ENCODE measurements around the gene MAPRE2.
A peak's percentile ranks its signal among the peaks of the same experiment; 100 is the strongest.

The MAPRE2 gene

GRCh38 chr18:35041815-35042387 lies 688 bp downstream of the MAPRE2 start:
- no peaks in the 10 kb centered on the region for H4K20me1 ChIP-seq (ENCODE audit: low read depth, low read length)
- peak overlapping the region; percentile 67 for H3K9ac ChIP-seq (ENCODE audit: low read length)
- TF ChIP-seq CTCF (IDR thresholded peaks at IDR 0.05; ENCODE audit: insufficient read depth, low read length, poor library complexity, severe bottlenecking) (no peak), EZH2phosphoT487 (conservative IDR thresholded peaks at IDR 0.05; ENCODE audit: low read length) (no peak)
- peak overlapping the region; percentile 65 for H2AFZ ChIP-seq (ENCODE audit: low read depth, low read length, severe bottlenecking)
- H3K79me2 ChIP-seq (ENCODE audit: insufficient read depth, low read length), result peaks cover 10% of the 10 kb centered on the region; the same call in 1 of the 2 replicates
- no peaks in the 10 kb centered on the region for H3K9me2 ChIP-seq (replicated peaks; ENCODE audit: insufficient read depth, low read length)
- no peaks in the 10 kb centered on the region for H3K36me3 ChIP-seq (ENCODE audit: low read length)
- no peak overlapping the region for H3K27ac ChIP-seq (ENCODE audit: low read depth, low read length)
- peak overlapping the region; percentile 88 for H3K4me3 ChIP-seq (ENCODE audit: insufficient read depth, low read length, poor library complexity, severe bottlenecking)
- H3K4me2 ChIP-seq (ENCODE audit: low read depth, low read length, poor library complexity, severe bottlenecking), result peak overlapping the region; percentile 91
- no peaks in the 10 kb centered on the region for H3K27me3 ChIP-seq (ENCODE audit: low read length)
- H3K9me3 ChIP-seq (ENCODE audit: insufficient read depth, low read length), result no peaks in the 10 kb centered on the region
- peaks cover 14% of the 10 kb centered on the region for H3F3A ChIP-seq (ENCODE audit: insufficient read depth)

- peak overlapping the region; percentile 67 for H3K9ac ChIP-seq (ENCODE audit: low read length)
- H2AFZ ChIP-seq (ENCODE audit: low read depth, low read length, severe bottlenecking), result peak overlapping the region; percentile 65
- H3K27ac ChIP-seq (ENCODE audit: low read depth, low read length), result no peak overlapping the region
- H3K9me3 ChIP-seq (ENCODE audit: insufficient read depth, low read length), result no peaks in the 10 kb centered on the region
- peaks cover 10% of the 10 kb centered on the region; the same call in 1 of the 2 replicates for H3K79me2 ChIP-seq (ENCODE audit: insufficient read depth, low read length)
- H3K9me2 ChIP-seq (replicated peaks; ENCODE audit: insufficient read depth, low read length), result no peaks in the 10 kb centered on the region
- peak overlapping the region; percentile 91 for H3K4me2 ChIP-seq (ENCODE audit: low read depth, low read length, poor library complexity, severe bottlenecking)
- TF ChIP-seq CTCF (IDR thresholded peaks at IDR 0.05; ENCODE audit: insufficient read depth, low read length, poor library complexity, severe bottlenecking) (no peak), EZH2phosphoT487 (conservative IDR thresholded peaks at IDR 0.05; ENCODE audit: low read length) (no peak)
- no peaks in the 10 kb centered on the region for H3K27me3 ChIP-seq (ENCODE audit: low read length)
- peaks cover 14% of the 10 kb centered on the region for H3F3A ChIP-seq (ENCODE audit: insufficient read depth)
- peak overlapping the region; percentile 88 for H3K4me3 ChIP-seq (ENCODE audit: insufficient read depth, low read length, poor library complexity, severe bottlenecking)
- no peaks in the 10 kb centered on the region for H4K20me1 ChIP-seq (ENCODE audit: low read depth, low read length)
- H3K36me3 ChIP-seq (ENCODE audit: low read length), result no peaks in the 10 kb centered on the region
Observed at GRCh38 chr18:35042389-35043071, 1.3 kb downstream of the MAPRE2 start.

GRCh38 chr18:35043207-35043606 lies 2.0 kb downstream of the MAPRE2 start:
- Histone ChIP-seq H3K36me3 (ENCODE audit: low read length) (no peaks in the 10 kb centered on the region), H4K20me1 (ENCODE audit: low read depth, low read length) (no peaks in the 10 kb centered on the region), H3K79me2 (ENCODE audit: insufficient read depth, low read length) (peaks cover 15% of the 10 kb centered on the region; the same call in 1 of the 2 replicates), H3K9me3 (ENCODE audit: insufficient read depth, low read length) (no peaks in the 10 kb centered on the region), H3K4me3 (ENCODE audit: insufficient read depth, low read length, poor library complexity, severe bottlenecking) (peak overlapping the region; percentile 88), H3K9ac (ENCODE audit: low read length) (no peak overlapping the region), H3K27me3 (ENCODE audit: low read length) (no peaks in the 10 kb centered on the region), H2AFZ (ENCODE audit: low read depth, low read length, severe bottlenecking) (no peak overlapping the region), H3K4me2 (ENCODE audit: low read depth, low read length, poor library complexity, severe bottlenecking) (peak overlapping the region; percentile 91), H3F3A (ENCODE audit: insufficient read depth) (peaks cover 14% of the 10 kb centered on the region), H3K27ac (ENCODE audit: low read depth, low read length) (no peak overlapping the region), H3K9me2 (replicated peaks; ENCODE audit: insufficient read depth, low read length) (no peaks in the 10 kb centered on the region)
- TF ChIP-seq EZH2phosphoT487 (conservative IDR thresholded peaks at IDR 0.05; ENCODE audit: low read length) (no peak), CTCF (IDR thresholded peaks at IDR 0.05; ENCODE audit: insufficient read depth, low read length, poor library complexity, severe bottlenecking) (no peak)

Data from SU-DHL-6 (cell line).